Trophoblast cell (in vitro differentiated cells and primary cell): ENCODE measurements around the gene CELSR2.

Source experiments
- DNase-seq, 2 donors: peaks; one replicate each; pipeline ENCODE4 v3.0.0-alpha.2; 2016
- H2AFZ ChIP-seq: 2 replicates; pipeline ENCODE4 v1.6.1; 2013; ENCODE audit warnings: low read length, moderate library complexity, mild to moderate bottlenecking; ENCODE audit not compliant: insufficient read depth, poor library complexity
- H2AK5ac ChIP-seq: 2 replicates; pipeline ENCODE4 v1.6.1; 2013; ENCODE audit warnings: mild to moderate bottlenecking, low read length
- H2BK120ac ChIP-seq: 2 replicates; pipeline ENCODE4 v1.6.1; 2013; ENCODE audit warnings: low read length, mild to moderate bottlenecking, moderate library complexity; ENCODE audit not compliant: insufficient read depth, poor library complexity
- H2BK12ac ChIP-seq: 2 replicates; pipeline ENCODE4 v1.6.1; 2013; ENCODE audit warnings: mild to moderate bottlenecking, low read length, moderate library complexity
- H2BK5ac ChIP-seq: 2 replicates; pipeline ENCODE4 v1.6.1; 2013; ENCODE audit warnings: low read length, low read depth, moderate library complexity, mild to moderate bottlenecking; ENCODE audit not compliant: poor library complexity
- H3K14ac ChIP-seq: 2 replicates; pipeline ENCODE4 v1.6.1; 2013; ENCODE audit warnings: mild to moderate bottlenecking, low read length
- H3K18ac ChIP-seq: 2 replicates; pipeline ENCODE4 v1.6.1; 2013; ENCODE audit warnings: mild to moderate bottlenecking, low read length
- H3K23ac ChIP-seq: 2 replicates; pipeline ENCODE4 v1.6.1; 2013; ENCODE audit warnings: low read length
- H3K27ac ChIP-seq: 2 replicates; pipeline ENCODE4 v1.5.1; 2013; ENCODE audit warnings: low read depth, mild to moderate bottlenecking, inconsistent platforms, low read length, moderate library complexity
- H3K27me3 ChIP-seq: 2 replicates; pipeline ENCODE4 v1.6.1; 2013; ENCODE audit warnings: inconsistent platforms, mild to moderate bottlenecking, low read length, moderate library complexity; ENCODE audit not compliant: insufficient read depth
- H3K36me3 ChIP-seq, 2 experiments: 1 replicate in 1 of 2; 2 replicates in 1 of 2; pipeline ENCODE4 v1.6.1; 2013; ENCODE audit warnings: low read length in 2 of 2, mild to moderate bottlenecking in 2 of 2, moderate library complexity in 1 of 2; ENCODE audit not compliant: insufficient read depth in 2 of 2, control insufficient read depth in 1 of 2
- H3K4ac ChIP-seq: 2 replicates; pipeline ENCODE4 v1.6.1; 2013; ENCODE audit warnings: low read depth, mild to moderate bottlenecking, low read length, moderate library complexity
- H3K4me1 ChIP-seq, 2 experiments: 1 replicate in 1 of 2; 2 replicates in 1 of 2; pipeline ENCODE4 v1.6.1; 2013; ENCODE audit warnings: low read length in 2 of 2, mild to moderate bottlenecking in 2 of 2, moderate library complexity in 1 of 2; ENCODE audit not compliant: insufficient read depth in 2 of 2, control insufficient read depth in 1 of 2
- H3K4me2 ChIP-seq: 2 replicates; pipeline ENCODE4 v1.6.1; 2013; ENCODE audit warnings: inconsistent platforms, mild to moderate bottlenecking, low read length, moderate library complexity
- H3K4me3 ChIP-seq: 2 replicates; pipeline ENCODE4 v1.5.1; 2013; ENCODE audit warnings: mild to moderate bottlenecking, low read depth, low read length, inconsistent platforms
- H3K79me1 ChIP-seq: one replicate; pipeline ENCODE4 v1.6.1; 2013; ENCODE audit warnings: low read length
- H3K79me2 ChIP-seq: 2 replicates; pipeline ENCODE4 v1.6.1; 2013; ENCODE audit warnings: low read length, mild to moderate bottlenecking; ENCODE audit not compliant: control insufficient read depth, insufficient read depth, poor library complexity
- H3K9ac ChIP-seq: 2 replicates; pipeline ENCODE4 v1.6.1; 2013; ENCODE audit warnings: mild to moderate bottlenecking, low read length
- H3K9me3 ChIP-seq: 2 replicates; pipeline ENCODE4 v1.6.1; 2013; ENCODE audit warnings: low read depth, mild to moderate bottlenecking, control low read depth, inconsistent platforms, low read length; ENCODE audit not compliant: insufficient read depth
- H4K12ac ChIP-seq: 2 replicates; pipeline ENCODE4 v1.6.1; 2013; ENCODE audit warnings: low read depth, mild to moderate bottlenecking, low read length, moderate library complexity
- H4K8ac ChIP-seq: 2 replicates; pipeline ENCODE4 v1.6.1; 2013; ENCODE audit warnings: low read depth, mild to moderate bottlenecking, low read length, moderate library complexity
- H4K91ac ChIP-seq: one replicate; pipeline ENCODE4 v1.6.1; 2013; ENCODE audit warnings: low read depth, mild to moderate bottlenecking, low read length, moderate library complexity
- WGBS: extraction: QIAGEN DNeasy Blood & Tissue Kit; methylation state at CpG from one replicate; pipeline ENCODE4 v1.1.7; 2013; ENCODE audit warnings: missing lambda C conversion rate; ENCODE audit not compliant: insufficient read length, insufficient coverage; ENCODE audit errors: extremely low coverage; 5-methylcytosine and 5-hydroxymethylcytosine counted together

The CELSR2 gene

DNA sequence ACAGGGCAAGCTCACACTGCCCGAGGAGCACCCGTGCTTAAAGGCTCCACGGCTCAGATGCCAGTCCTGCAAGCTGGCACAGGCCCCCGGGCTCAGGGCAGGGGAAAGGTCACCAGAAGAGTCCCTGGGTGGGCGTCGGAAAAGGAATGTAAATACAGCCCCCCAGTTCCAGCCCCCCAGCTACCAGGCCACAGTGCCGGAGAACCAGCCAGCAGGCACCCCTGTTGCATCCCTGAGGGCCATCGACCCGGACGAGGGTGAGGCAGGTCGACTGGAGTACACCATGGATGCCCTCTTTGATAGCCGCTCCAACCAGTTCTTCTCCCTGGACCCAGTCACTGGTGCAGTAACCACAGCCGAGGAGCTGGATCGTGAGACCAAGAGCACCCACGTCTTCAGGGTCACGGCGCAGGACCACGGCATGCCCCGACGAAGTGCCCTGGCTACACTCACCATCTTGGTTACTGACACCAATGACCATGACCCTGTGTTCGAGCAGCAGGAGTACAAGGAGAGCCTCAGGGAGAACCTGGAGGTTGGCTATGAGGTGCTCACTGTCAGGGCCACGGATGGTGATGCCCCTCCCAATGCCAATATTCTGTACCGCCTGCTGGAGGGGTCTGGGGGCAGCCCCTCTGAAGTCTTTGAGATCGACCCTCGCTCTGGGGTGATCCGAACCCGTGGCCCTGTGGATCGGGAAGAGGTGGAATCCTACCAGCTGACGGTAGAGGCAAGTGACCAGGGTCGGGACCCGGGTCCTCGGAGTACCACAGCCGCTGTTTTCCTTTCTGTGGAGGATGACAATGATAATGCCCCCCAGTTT is 1.3 kb downstream of the CELSR2 start:
- Histone ChIP-seq H4K12ac (no peak overlapping the region), H4K91ac (no peak overlapping the region), H3K79me2 (peaks cover 17% of the 10 kb centered on the region), H3K4me3 (no peak overlapping the region), H3K14ac (no peak overlapping the region), H3K23ac (no peak overlapping the region), H4K8ac (no peak overlapping the region), H3K9ac (no peak overlapping the region), H2BK120ac (no peak overlapping the region), H2AFZ (no peak overlapping the region), H2BK12ac (no peak overlapping the region), H3K4me1 (peaks cover 40 to 45% of the 10 kb centered on the region in 2 experiments), H3K4me2 (peak overlapping the region; percentile 86), H2BK5ac (no peak overlapping the region), H3K36me3 (peaks cover 12 to 20% of the 10 kb centered on the region in 2 experiments), H3K9me3 (peaks cover 9% of the 10 kb centered on the region), H3K18ac (no peak overlapping the region), H3K79me1 (peaks cover 28% of the 10 kb centered on the region), H3K27ac (no peak overlapping the region), H3K27me3 (no peaks in the 10 kb centered on the region), H3K4ac (no peak overlapping the region), H2AK5ac (no peak overlapping the region)
- no CpG with 5 or more reads among the region's 33 CpGs for WGBS
- no peak for DNase-seq

GRCh38 chr1:109251277-109252166 is 2.2 kb downstream of the CELSR2 start:
- Histone ChIP-seq H3K4me3 (no peak overlapping the region), H3K14ac (no peak overlapping the region), H3K23ac (no peak overlapping the region), H2AFZ (no peak overlapping the region), H3K79me1 (peaks cover 29% of the 10 kb centered on the region), H3K18ac (no peak overlapping the region), H3K27ac (no peak overlapping the region), H3K9me3 (peaks cover 9% of the 10 kb centered on the region), H4K12ac (no peak overlapping the region), H3K27me3 (no peaks in the 10 kb centered on the region), H3K9ac (no peak overlapping the region), H4K8ac (no peak overlapping the region), H2AK5ac (no peak overlapping the region), H3K79me2 (peaks cover 17% of the 10 kb centered on the region), H2BK12ac (no peak overlapping the region), H3K36me3 (peaks cover 12 to 20% of the 10 kb centered on the region in 2 experiments), H2BK5ac (no peak overlapping the region), H4K91ac (no peak overlapping the region), H3K4ac (no peak overlapping the region), H3K4me2 (no peak overlapping the region), H3K4me1 (peaks cover 41 to 45% of the 10 kb centered on the region in 2 experiments), H2BK120ac (no peak overlapping the region)
- WGBS = no CpG with 5 or more reads among the region's 32 CpGs
- DNase-seq = no peak

GRCh38 chr1:109252167-109252892 is 3.0 kb downstream of the CELSR2 start:
- no CpG with 5 or more reads among the region's 31 CpGs for WGBS

More at GRCh38 chr1:109252167-109252892, 3.0 kb downstream of the CELSR2 start:
- Histone ChIP-seq H3K4me2 (no peak overlapping the region), H3K14ac (no peak overlapping the region), H3K4me1 (peaks cover 42 to 46% of the 10 kb centered on the region in 2 experiments), H3K4me3 (no peak overlapping the region), H3K36me3 (peaks cover 12 to 20% of the 10 kb centered on the region in 2 experiments), H2AK5ac (no peak overlapping the region), H4K91ac (peak overlapping the region; percentile 94), H2BK120ac (no peak overlapping the region), H2BK12ac (no peak overlapping the region), H3K4ac (no peak overlapping the region), H3K27ac (no peak overlapping the region), H3K9me3 (peaks cover 9% of the 10 kb centered on the region), H2AFZ (no peak overlapping the region), H3K79me2 (peaks cover 17% of the 10 kb centered on the region), H3K79me1 (peaks cover 29% of the 10 kb centered on the region), H3K23ac (no peak overlapping the region), H2BK5ac (no peak overlapping the region), H4K12ac (no peak overlapping the region), H3K9ac (no peak overlapping the region), H4K8ac (no peak overlapping the region), H3K27me3 (no peaks in the 10 kb centered on the region), H3K18ac (no peak overlapping the region)
- no peak for DNase-seq
